ENCODE results near the gene BRME1.

BRME1 gene

DNA sequence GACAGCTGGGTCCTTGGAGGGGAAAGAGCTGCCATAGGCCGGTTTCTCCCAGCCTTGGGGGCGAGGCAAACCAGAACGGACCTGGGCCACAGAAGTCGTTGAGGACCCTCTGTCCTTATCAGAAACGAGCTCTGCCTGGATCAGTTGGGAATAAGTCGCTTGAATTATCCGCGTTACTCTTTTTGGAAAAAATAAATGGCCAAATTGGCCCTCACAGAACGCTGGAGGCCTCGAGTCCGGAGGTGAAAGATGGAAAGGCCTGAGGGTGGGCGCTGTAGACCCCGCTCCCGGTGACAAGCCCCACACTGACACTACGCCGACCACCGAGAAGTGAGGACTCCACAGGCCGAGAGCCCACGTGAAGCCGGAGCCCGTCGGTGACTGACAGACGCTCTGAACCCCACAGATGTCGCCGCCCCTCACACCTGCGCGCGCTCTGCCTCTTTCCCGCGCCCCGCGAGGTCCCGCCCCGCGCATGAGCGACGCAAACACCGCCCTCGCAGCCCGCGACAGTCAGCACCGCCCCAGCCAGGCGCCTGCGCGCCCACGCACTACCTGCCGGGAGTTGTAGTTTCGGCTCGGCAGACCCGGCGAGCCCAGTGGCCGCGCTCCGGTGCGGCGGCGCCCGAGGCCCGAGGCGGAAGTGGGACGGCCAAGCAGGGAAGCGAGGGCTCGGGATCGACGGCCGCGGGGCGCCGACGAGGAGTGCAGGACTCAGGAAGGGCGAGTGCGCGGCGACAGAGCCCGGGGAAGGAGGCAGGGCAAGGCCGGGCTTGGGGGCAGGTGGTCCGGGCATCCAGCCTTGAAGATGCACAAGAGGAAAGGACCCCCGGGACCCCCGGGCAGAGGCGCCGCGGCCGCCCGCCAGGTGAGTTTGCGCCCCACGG, at the start of gene BRME1, which contains the start of gene CC2D1A:
Gene BRME1, minus strand, starts transcription at position 484 of the 887 bp plus-strand sequence. CDS start 1,225 bp downstream, outside the sequence.
Gene CC2D1A, plus strand, starts transcription at position 568 of the 887 bp plus-strand sequence. Its CDS starts 241 bp downstream, at position 809.
- peak; percentile 92 to 95 (median 94) for DNase-seq (ENCODE audit: low read depth in 2 of 3, low spot score in 1 of 3)

DNA sequence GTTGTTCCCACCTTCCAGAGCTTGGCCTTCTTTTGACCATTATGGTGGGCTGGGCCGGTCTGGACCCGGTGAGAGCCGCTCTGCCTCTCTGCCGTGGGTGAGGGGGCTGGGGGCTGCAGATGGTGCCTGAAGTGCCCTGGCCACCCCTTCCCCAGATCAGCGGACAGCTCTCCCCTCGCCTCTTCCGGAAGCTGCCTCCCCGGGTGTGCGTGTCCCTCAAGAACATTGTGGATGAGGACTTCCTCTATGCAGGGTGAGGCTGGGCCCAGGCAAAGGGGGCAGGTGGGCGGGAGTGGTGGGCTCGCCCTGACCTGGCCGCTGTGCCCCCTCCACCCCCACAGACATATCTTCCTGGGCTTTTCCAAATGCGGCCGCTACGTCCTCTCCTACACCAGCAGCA, 48.3 kb upstream of the BRME1 start:
- DNase-seq (ENCODE audit: low read depth in 2 of 3, low spot score in 1 of 3) = no peak

DNA sequence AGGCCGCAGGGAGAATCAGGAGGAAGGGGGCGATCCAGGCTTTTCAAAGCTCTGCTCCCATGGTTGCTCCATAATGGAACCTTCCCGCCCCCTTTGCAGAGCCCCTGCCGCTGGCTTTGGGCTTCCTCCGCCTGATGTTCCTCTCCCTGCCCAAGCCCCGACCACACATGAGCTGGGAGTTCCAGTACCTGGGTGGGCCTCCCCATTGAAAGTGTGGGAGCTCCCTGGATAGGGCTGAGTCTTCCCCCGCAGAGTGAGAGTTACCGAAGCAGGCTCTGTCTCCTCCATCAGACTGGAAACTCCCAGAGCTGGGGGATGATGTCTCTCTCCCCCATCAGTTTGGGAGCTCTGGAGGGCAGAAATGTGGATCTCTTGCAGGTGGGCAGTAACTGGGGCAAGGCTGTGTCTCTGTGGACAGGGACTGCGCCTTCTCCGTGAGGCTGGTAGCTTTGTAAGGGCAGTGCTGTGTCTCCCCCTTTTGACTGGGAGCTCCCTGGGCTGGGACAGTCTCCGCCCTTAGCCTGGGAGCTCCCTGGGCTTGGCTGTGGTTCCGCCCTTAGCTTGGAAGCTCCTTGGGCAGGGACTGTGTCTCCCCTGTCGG, 47.1 kb upstream of the BRME1 start:
- no peak for DNase-seq (ENCODE audit: low read depth in 2 of 3, low spot score in 1 of 3)

DNA sequence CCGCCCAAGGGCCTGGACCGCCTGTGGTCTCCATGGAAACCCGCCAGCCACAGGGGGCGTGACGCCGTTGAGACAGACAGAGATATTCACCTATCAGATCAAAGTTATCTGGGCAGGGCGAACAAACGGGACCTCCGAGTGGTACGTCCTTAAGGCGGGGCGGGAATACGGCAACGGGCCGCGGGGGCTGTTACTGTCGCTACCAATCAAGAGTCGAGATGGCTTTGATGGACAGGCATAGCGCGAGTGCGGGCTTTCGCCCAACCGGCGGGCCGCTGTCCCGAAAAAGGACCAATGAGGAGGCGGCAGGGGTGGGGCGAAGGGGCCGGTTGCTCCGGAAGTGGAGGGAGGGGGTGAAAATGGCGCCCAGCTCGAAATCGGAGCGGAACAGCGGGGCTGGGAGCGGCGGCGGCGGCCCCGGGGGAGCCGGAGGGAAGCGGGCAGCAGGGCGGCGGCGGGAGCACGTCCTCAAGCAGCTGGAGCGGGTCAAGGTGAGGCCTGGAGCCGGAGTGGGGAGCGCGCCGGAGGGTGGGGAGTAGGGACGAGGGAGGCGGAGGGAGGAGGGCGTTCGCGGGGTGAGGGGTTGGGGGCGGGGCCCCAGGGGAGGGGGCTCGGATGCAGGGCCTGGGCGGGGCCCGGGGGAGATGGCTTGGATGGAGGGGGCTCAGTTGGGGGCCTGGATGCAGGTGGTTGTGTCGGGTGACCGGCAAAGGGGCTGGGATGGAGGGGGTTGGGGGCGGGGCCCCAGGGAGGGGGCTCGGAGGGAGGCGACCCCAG, 46.4 kb upstream of the BRME1 start, which contains the start of gene DCAF15:
Gene DCAF15, plus strand, starts transcription at position 356 of the 777 bp plus-strand sequence. Its CDS starts 4 bp downstream, at position 360.
- peak; percentile 98 to 99 (median 99) for DNase-seq (ENCODE audit: low read depth in 2 of 3, low spot score in 1 of 3)

DNA sequence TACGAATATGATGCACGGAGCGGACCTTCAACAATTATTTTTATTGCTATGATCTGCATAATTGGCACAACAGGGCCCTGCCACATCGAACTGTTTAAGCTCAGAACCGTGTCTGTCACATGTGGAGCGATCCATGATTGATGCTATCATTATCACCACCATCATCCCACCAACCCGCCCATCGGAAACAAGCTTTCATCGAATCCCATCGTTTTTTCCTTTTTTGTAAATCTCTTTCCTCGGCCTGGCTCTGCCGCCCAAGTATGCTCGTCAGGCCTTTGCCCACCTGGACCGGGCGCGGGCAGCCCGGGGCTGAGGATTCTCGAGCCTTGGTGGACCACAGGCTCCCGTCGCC, 45.9 kb upstream of the BRME1 start:
- DNase-seq (ENCODE audit: low read depth in 2 of 3, low spot score in 1 of 3) = no peak

DNA sequence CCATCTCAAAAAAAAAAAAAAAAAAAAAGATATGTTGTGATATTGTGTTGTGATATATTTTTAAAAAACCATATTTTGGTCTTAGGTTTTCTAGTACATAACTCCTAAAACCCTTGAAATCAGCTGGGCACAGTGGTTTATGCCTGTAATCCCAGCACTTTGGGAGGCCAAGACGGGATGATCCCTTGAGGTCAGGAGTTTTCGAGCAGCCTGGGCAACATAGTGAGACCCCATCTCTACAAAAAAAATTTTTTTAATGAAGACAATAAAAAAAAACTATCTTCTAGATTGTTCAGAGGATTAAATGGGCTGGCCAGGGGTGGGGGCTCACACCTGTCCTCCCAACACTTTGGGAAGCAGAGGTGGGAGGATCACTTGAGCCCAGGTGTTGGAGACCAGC, 45.1 kb upstream of the BRME1 start:
- no peak for DNase-seq (ENCODE audit: low read depth in 2 of 3, low spot score in 1 of 3)

DNA sequence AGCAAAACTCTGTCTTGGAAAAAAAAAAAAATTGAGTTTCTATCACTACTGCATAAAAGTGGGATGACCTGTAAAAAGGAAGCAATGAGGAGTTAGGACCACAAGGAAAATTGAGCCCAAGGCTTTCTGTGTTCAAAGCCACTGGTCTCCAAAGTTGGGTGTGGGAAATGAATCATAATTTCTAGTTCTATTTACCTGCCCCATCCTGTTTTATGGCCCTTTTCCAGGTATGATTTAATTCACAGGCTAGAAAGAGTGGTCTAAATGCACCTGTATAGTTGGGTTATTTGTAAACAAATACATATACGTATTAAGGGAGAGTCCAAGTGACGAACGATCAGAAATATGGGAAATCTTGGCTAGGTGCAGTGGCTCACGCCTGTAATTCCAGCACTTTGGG, 40.5 kb upstream of the BRME1 start:
- DNase-seq (ENCODE audit: low read depth in 2 of 3, low spot score in 1 of 3) = no peak

DNA sequence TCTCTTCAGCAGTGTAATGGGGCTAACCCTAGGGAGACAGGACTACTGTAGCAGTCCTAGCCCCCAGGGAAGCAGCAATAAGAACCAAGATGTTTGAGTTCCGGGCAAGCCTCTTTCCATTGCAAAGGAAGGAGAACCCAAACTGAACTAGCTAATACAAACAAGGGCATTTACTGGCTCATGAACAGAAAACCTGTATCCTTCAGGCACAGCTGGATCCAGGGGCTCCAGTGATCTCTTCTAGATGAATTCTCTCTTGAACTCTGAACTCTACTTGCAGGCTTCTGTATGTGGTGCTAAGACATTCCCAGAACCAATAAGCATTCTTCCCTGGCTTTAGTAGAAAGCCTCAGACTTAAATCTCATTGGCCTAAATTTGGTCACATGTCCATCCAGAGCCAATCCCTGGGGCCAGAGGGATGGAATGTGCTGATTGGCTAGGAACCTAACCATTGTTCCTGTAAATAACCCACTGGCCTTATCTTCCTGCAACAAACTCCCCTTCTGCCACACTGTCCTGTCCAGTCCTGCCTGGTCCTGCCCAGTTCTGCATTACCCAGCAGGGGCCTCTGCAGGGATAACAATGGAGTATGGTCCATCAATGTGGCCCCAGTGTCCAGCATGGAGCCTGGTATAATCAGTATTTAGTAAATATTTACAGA, 36.2 kb upstream of the BRME1 start:
- no peak for DNase-seq (ENCODE audit: low read depth in 2 of 3, low spot score in 1 of 3)

DNA sequence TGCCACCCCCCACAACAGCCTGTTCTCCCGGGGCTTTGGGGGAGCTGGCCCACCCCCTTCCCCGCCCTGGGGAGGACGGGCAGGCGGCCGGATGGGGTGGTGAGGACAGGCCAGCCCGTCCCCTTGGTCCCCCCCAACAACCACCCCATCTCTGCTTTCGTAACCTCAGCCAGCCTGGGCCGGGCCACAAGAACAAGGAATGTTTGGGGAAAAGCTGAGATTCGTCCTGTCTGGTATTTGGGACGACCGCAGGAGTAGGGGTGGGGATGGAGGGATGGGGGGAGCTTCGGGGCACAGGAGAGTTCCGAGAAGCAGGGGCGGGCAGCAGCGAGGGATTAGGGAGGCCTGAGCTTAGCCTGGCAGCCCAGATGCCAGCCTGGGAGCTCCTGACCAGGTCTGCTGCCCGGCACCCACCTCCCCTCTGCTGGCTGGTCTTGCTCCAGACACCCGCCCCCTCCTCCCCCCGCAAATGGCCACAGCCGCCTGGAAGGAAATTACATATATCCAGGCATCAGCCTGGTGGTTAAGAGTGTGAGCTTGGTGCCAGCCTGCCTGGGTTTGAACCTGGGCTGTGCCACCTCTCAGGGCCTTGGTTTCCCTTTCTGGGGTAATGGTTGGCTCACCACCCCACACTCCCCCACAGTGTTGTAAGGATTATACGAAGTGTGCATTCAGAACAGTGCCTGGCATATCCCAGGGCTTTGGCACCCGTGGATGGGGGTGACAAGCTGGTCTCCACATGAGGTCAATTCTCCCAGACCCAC, 32.6 kb upstream of the BRME1 start, which contains the start of gene PODNL1:
Gene PODNL1, minus strand, starts transcription at position 117 of the 764 bp plus-strand sequence. CDS start 236 bp downstream, outside the sequence.
- DNase-seq (ENCODE audit: low read depth in 2 of 3, low spot score in 1 of 3) = no peak

DNA sequence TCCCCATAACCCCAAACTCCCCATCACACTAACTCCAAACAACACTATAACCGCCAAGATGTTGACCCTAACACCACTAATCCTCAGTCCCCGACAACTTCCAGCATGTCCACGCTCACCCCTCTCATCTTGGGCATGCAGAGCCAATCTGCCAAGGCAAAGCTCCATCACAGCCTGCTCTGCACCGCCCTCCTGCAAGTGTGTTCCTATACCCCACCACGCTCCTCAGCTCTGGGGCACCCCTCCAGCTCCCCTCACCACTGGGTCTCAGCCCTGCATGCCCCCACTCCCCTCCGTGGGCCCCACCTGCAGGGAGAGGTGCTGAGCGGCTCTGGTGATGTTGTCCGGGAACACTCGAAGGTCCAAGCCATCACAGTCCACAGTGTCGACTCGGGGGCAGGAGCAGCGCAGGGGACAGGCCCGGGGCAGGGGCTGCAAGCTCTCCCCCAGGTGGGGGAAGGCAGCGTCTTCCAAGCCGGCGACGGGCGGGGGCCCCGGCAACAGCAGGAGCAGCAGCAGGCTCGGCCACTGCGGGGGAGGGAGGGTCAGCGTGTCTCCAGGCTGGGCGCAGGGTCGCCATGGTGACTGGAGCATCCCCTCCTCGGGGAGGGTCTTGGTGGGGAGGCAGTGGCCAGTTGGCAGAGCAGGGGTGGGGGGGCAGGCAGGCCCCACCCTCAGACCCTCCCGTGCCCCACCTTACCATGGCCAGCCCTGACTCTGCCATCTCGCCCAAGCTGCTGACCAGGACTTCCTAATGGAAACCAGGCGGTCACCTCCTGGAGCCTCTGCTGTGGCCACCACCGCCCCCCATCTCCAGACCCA, 31.8 kb upstream of the BRME1 start:
- DNase-seq (ENCODE audit: low read depth in 2 of 3, low spot score in 1 of 3) = no peak

DNA sequence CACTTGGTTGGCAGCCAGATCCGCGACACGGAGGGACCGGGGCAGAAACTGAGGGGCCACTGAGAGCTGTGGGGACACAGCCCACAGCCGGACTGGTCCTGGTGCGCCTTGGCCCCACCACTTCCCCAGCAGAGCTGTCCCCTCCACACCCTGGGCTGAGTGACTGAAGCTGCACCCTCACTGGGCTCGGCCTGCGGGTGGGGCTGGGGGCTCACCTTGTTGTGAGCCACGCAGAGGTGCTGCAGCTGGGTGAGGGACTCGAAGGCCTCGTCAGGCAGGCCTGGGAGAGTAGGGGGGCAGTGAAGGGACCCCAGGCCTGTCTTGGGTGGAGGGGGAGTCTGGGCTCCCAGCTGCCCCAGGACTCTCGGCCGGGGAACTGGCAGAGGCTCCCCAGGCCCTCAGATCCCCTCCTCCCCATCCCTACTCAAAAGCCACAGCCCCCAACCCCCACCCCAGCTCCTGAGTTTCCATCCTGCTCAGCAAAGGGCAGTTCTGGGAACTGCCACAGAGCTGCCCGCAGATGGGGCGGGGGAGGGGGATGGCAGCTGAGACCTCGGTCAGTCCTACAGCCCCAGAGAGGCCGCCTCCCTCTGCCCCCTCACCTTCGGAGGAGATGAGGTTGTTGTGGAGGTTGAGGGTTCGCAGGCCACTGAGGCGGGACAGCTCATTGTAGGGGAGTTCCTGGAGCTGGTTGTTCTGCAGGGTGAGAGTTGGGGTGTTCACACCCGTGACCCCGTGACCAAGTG, 30.0 kb upstream of the BRME1 start:
- DNase-seq (ENCODE audit: low read depth in 2 of 3, low spot score in 1 of 3) = no peak

DNA sequence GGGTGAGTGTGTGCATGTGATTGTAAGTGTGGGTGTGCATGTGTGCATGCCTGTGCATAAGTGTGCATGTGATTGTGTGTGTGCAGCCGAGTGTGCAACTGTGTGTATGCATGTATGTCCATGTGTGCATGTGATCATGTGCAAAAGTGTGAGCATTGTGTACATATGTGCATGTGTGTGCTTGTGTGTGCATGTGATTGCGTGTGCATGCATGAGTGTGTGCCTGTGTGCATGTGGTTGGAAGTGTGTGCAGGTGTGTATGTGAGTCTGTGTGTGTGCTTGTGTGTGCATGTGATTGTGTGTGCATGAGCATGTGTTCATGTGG, 28.8 kb upstream of the BRME1 start:
- DNase-seq (ENCODE audit: low read depth in 2 of 3, low spot score in 1 of 3) = no peak

DNA sequence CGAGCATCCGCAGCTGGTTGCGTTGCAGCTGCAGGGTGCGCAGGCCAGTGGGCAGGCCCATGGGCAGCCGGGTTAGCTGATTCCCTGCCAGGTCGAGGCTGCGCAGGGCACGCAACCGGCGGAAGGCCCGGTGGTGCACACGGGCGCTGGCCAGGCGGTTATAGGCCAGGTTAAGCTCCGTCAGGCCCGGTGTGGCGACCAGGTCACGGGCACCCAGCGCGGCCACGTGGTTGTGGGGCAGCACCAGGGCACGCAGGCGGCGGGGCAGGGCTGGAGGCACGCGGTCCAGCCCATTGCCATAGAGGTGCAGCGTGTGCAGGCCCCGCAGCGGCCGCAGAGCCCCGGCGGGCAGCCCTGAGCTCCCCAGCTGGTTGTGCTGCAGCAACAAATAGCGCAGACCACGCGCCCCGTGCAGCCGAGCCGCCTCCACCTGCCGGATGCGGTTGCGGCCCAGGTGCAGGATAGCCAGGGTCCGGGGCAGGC, 27.0 kb upstream of the BRME1 start:
- no peak for DNase-seq (ENCODE audit: low read depth in 2 of 3, low spot score in 1 of 3)

DNA sequence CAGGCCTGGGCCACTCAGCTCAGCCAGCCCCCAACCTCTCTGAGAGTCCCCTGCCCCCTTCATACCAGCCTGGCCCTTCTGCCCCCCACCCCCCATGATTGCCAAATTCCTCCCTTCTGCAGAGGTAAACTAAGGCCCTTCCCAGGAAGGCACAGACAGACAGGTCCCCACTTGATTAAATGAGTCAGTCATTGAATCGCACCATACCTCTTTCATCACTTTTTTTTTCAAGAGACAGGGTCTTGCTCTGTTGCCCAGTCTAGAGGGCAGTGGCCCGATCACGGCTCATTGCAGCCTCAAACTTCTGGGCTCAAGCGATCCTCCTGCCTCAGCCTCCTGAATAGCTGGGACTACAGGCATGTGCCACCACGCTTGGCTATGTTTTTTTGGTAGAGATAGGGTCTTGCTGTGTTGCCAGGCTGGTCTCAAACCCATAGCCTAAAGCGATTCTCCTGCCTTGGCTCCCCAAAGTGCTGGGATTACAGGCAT, 26.3 kb upstream of the BRME1 start:
- DNase-seq (ENCODE audit: low read depth in 2 of 3, low spot score in 1 of 3) = no peak

DNA sequence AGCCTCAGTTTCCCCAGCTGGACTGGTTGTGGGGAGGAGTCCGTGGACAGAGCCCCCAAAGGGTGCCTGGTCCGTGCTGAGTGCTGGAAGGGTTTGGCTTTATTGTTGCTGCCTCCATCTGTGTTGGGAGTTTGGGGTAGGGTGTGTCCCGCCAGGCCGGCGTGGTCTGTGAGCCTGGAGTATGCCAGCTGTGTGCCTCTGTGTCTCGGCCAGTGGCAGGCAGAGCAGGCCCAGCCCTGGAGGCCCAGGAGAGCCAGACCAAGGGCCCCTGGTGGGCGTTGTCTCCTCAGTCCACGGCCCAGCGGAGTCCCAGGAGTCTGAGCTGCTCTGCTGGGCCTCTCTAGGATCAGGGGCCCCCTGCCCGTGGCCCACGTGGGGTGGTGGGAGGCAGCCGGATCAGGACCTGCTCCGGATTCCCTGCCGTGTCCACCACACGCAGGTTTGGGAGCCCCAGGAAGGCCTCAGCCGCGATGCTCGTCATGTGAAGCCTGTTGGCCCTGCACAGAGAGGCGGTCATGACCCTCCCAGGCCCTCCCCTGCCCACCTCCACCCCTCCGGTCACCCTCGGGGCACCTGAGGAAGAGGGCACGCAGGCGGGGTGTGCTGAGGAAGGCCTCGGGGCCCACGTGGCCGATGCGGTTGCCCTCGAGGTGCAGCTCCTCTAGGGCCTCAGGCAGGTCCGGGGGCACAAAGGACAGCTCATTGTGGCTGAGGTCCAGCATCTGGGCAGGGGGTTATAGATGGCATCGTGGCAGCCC, 25.7 kb upstream of the BRME1 start:
- DNase-seq (ENCODE audit: low read depth in 2 of 3, low spot score in 1 of 3) = no peak

DNA sequence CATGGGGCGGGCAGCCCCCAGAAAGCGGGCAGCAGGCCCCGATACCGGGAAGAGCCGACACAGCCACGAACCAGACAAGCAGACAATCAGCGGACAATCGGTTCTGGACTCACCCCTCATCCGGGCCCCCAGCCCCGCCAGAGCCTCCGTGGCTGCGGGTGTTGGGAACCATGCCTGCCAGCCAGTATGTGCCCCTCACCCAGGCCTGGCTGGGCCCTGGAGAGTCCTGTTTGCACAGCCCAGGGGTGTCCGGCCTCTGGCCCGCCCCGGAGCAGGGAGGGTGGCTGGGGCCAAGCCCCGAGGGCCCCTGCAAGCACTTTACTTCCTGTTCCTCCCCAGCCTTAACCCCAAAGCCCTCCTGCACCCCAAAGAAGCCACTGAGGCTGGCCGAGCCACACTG, 24.5 kb upstream of the BRME1 start:
- DNase-seq (ENCODE audit: low read depth in 2 of 3, low spot score in 1 of 3) = no peak

DNA sequence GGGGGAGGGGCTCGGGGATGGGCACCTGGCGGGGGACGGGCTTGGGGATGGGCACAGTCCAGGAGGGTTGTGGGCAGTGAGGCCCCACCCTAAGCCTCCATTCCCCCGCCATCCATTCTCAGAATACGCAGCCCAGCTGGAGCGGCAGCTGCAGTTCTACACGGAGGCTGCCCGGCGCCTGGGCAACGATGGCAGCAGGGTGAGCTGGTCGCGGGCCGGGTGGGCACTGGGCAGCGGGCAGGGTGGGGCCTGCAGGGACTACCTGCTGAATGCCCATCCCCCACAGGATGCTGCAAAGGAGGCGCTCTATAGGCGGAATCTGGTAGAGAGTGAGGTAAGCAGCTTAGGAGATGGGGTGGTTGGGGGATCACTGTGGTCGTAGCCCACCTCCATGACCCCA, 24.0 kb upstream of the BRME1 start:
- DNase-seq (ENCODE audit: low read depth in 2 of 3, low spot score in 1 of 3) = no peak

DNA sequence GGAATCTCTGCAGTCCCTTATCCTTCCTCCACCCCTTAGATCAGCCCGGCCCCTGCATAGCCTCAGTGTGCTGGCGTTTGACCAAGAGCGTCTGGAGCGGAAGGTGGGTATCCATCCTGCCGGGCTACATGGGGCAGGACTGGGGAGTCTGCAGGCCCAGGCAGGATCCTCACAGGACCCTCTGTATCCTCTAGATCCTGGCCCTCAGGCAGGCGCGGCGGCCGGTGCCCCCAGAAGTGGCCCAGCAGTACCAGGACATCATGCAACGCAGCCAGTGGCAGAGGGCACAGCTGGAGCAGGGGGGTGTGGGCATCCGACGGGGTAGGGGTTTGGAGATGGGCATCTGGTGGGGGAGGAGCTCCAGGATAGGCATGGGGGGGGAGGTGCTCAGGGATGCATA, 23.4 kb upstream of the BRME1 start:
- no peak for DNase-seq (ENCODE audit: low read depth in 2 of 3, low spot score in 1 of 3)
